ENCODE measurements around the gene MN1.

The MN1 gene

GRCh38 chr22:27814993-27815392 lies 13.4 kb upstream of the MN1 start:
- no peak overlapping the region for H3K4me3 ChIP-seq (ENCODE audit: low read depth, low read length)
- DNase-seq (ENCODE audit: low read depth) = no peak
- no peak for TF ChIP-seq CTCF (IDR thresholded peaks at IDR 0.05; ENCODE audit: low read depth, low read length, missing control alignments)

- H3K4me3 ChIP-seq (ENCODE audit: low read depth, low read length) = no peak overlapping the region
- DNase-seq (ENCODE audit: low read depth) = no peak
- TF ChIP-seq CTCF (IDR thresholded peaks at IDR 0.05; ENCODE audit: low read depth, low read length, missing control alignments) = no peak
Measured at GRCh38 chr22:27811778-27812177, 10.2 kb upstream of the MN1 start.

GRCh38 chr22:27810609-27811151 lies 9.1 kb upstream of the MN1 start:
- DNase-seq (ENCODE audit: low read depth) = no peak
- no peak for TF ChIP-seq CTCF (IDR thresholded peaks at IDR 0.05; ENCODE audit: low read depth, low read length, missing control alignments)

DNA sequence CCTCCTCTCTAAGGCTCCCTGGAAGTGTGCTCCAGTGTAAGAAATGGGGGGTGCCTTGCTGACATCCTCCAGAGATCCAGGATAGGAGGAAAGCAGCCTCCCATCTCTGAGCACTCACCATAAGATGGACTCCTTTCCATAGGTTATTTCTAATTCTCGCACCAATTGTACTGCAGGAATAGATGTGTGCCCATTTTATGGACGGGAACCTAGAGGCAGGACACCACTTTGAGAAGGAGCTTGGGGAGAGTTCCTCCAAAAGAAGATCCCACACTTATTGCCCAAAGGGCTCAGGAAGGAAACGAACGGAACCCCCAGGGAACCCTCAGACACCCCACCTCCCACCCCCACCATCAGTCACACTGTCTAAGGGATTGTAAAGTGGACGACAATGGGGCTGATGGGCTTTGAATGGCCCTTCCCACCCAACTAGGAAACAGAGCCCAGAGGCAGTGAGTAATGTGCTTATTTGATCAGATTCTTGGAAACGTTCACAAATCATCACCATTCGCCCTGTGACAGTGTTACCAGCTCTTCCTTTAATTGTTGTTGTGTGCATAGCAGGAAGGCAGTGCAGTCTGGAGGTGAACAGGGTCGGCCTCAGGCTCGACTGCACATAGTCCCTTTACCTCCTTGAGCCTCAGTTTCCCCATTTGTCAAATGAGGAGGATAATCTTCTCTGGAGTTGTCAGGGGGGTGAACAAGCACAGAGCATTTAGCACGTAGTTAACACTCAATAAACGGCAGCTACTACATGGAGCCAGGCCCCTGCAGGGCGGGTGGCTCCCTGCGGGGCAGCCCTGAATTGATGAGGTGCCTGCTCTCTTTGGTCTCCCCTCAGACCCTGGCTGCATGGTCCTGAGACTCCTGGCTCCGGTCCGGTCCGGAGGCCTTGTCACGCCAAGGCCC lies 8.4 kb upstream of the MN1 start:
- H3K4me3 ChIP-seq (ENCODE audit: low read depth, low read length) = no peak overlapping the region
- DNase-seq (ENCODE audit: low read depth) = no peak
- no peak for TF ChIP-seq CTCF (IDR thresholded peaks at IDR 0.05; ENCODE audit: low read depth, low read length, missing control alignments)

More at GRCh38 chr22:27810609-27811151, 9.1 kb upstream of the MN1 start:
- H3K4me3 ChIP-seq (ENCODE audit: low read depth, low read length) = no peak overlapping the region

DNA sequence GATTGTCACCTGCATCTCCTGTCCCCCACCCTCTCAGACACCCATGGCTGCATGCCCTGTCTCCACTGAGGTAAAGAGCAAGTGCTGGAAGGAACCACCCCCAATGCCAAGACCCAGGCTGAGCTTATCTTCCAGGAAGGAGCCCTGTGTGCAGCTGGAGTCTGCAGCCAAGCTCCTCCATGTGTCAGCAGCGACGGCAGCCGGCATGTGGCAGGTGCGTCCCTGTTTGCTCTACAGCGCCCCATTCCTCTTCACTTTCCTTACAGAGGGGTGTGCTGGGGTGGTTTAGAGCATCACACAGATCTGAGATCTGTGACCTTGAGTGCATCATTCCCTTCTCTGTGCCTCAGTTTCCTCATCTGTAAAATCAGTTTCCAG lies 7.7 kb upstream of the MN1 start:
- no peak overlapping the region for H3K4me3 ChIP-seq (ENCODE audit: low read depth, low read length)
- no peak for DNase-seq (ENCODE audit: low read depth)
- TF ChIP-seq CTCF (IDR thresholded peaks at IDR 0.05; ENCODE audit: low read depth, low read length, missing control alignments) = no peak

GRCh38 chr22:27808451-27809225 lies 7.1 kb upstream of the MN1 start:
- no peak for TF ChIP-seq CTCF (IDR thresholded peaks at IDR 0.05; ENCODE audit: low read depth, low read length, missing control alignments)
- no peak for DNase-seq (ENCODE audit: low read depth)
- H3K4me3 ChIP-seq (ENCODE audit: low read depth, low read length) = no peak overlapping the region

Data from GM12864 (cell line).